Liver (tissue), 3 donors: ENCODE measurements around the gene TMEM114.

Experiments used
- CTCF ChIP-seq: fragments of 150-350 bp; IDR thresholded peaks from 2 replicates; pipeline ENCODE4 v1.5.1; 2017; ENCODE audit warnings: improper control_type of control experiment, low read depth, low read length; ENCODE audit not compliant: missing input control
- EGR1 ChIP-seq, 2 donors: IDR thresholded peaks; 2 replicates each; pipeline ENCODE4 v1.6.1; 2016 to 2018; ENCODE audit warnings: antibody characterized with exemption in 2 of 2, low read depth in 2 of 2
- HNF4G ChIP-seq: IDR thresholded peaks from 2 replicates; pipeline ENCODE4 v1.6.1; 2016; ENCODE audit warnings: antibody characterized with exemption
- TAF1 ChIP-seq: conservative IDR thresholded peaks from 2 replicates; pipeline ENCODE4 v1.6.1; 2016; ENCODE audit warnings: antibody characterized with exemption, mild to moderate bottlenecking
- donor health status: healthy.
- donor health status: healthy.

DNA sequence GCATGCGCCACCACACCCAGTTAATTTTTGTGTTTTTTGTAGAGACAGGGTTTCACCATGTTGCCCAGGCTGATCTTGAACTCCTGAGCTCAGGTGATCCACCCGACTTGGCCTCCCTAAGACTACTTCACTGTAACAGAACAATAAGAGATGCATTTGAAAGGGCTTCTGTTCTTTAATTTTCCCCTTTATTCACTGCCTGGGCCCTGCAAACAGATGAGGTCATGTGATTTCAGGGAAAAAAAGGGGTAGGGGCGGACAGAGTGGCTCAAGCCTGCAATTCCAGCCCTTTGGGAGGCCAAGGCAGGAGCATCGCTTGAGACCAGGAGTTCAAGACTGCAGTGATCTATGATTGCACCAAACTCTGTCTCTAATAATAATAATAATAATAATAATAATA, 36.3 kb downstream of the TMEM114 start:
- no peak for TF ChIP-seq TAF1
- no peak for TF ChIP-seq EGR1 (IDR thresholded peaks at IDR 0.05; ENCODE audit: low read depth in 2 of 2)
- no peak for TF ChIP-seq HNF4G
- no peak for TF ChIP-seq CTCF
